ENCODE data around the gene DRD4. TPM values are rescaled to one million over a fixed set of nuclear protein-coding genes. Genes with fewer than 3 reads are reported as not detected.

Gene DRD4
- total and polyA plus RNA-seq, 2 of the 8 experiments (the other 6 are each of a cell fraction or from before 2014, with no cell fraction given): 3.4 to 4.9 TPM

GRCh38 chr11:643366-643765 is 6.3 kb downstream of the DRD4 start:
- peaks cover 10% of the 10 kb centered on the region; the same call in 1 of the 2 replicates for H3K23me2 ChIP-seq (ENCODE audit: low read depth, low read length)
- no peak overlapping the region for H2AFZ ChIP-seq (ENCODE audit: low read length)
- H3K27me3 ChIP-seq (replicated peaks in 1 of 4; ENCODE audit: control insufficient read depth in 3 of 4, extremely low read depth in 1 of 4, insufficient read depth in 3 of 4, low read length in 3 of 4): peaks cover 0 to 18% (median 14%) of the 10 kb centered on the region in 4 experiments; a peak in 6 of 7 replicates
- no peak overlapping the region for H2BK120ac ChIP-seq (replicated peaks; ENCODE audit: low read depth, low read length)
- no peaks in the 10 kb centered on the region; a peak in 1 of 4 replicates for H3K9me3 ChIP-seq (ENCODE audit: insufficient read depth in 2 of 2, low read depth in 1 of 2, low read length in 1 of 2)
- ChIA-PET POLR2A (ENCODE audit: partially characterized antibody) (no interaction called here), CTCF (ENCODE audit: partially characterized antibody) (interaction anchor here (1.3 kb wide), 1 partner anchor 80 kb away, joined by 3 read pairs; no protein-coding TSS in a partner anchor)
- H2BK12ac ChIP-seq (ENCODE audit: low read depth, low read length): no peak overlapping the region
- H2AK5ac ChIP-seq (ENCODE audit: low read depth, low read length): no peak overlapping the region
- 93% methylated on average over 9 of the region's 9 CpGs; no CpG with 5 or more reads in 1 of the 2 experiments for WGBS, 2 experiments (ENCODE audit: extremely low coverage in 1 of 2, insufficient coverage in 1 of 2, insufficient read length in 1 of 2, insufficient replicate concordance in 2 of 2, low coverage in 1 of 2, low lambda C conversion rate in 2 of 2, missing lambda C conversion rate in 1 of 2)
- DNase-seq (ENCODE audit: low read depth in 1 of 2, low spot score in 2 of 2): no peak
- H3K27ac ChIP-seq (ENCODE audit: low read depth, low read length): no peak overlapping the region; the same call in 1 of the 2 replicates
- no peak overlapping the region for H4K8ac ChIP-seq (ENCODE audit: extremely low read depth, insufficient read depth, low read length)
- no peak overlapping the region for H4K5ac ChIP-seq (ENCODE audit: insufficient read length, low read depth, low read length)
- no peaks in the 10 kb centered on the region for H3K79me2 ChIP-seq (ENCODE audit: control insufficient read depth in 1 of 2, insufficient read depth in 2 of 2, low read length in 2 of 2)
- no peak overlapping the region for H3K56ac ChIP-seq (replicated peaks; ENCODE audit: insufficient read length, low read depth, low read length)
- no peak for FAIRE-seq
- no peak overlapping the region for H3K4ac ChIP-seq (replicated peaks; ENCODE audit: insufficient read length, low read depth, low read length)
- no peak overlapping the region for H4K91ac ChIP-seq (replicated peaks; ENCODE audit: insufficient read length, low read length)
- no peaks in the 10 kb centered on the region for H3K79me1 ChIP-seq (ENCODE audit: low read depth, low read length)
- H3K36me3 ChIP-seq (ENCODE audit: control insufficient read depth in 2 of 4, insufficient read depth in 4 of 4, low read length in 3 of 4): peaks cover 0 to 3% (median 0%) of the 10 kb centered on the region in 4 experiments; a peak in 1 of 8 replicates
- peaks cover 0 to 16% (median 10%) of the 10 kb centered on the region in 4 experiments; a peak in 6 of 7 replicates for H3K4me1 ChIP-seq (replicated peaks in 1 of 4; ENCODE audit: control insufficient read depth in 3 of 4, insufficient read depth in 4 of 4, low read length in 3 of 4)
- no peak overlapping the region for H3K4me3 ChIP-seq (ENCODE audit: extremely low read depth in 1 of 4, insufficient read depth in 2 of 4, low read depth in 3 of 4, low read length in 4 of 4)
- H2BK15ac ChIP-seq (ENCODE audit: low read length): no peak overlapping the region
- H4K20me1 ChIP-seq (replicated peaks in 1 of 2; ENCODE audit: control insufficient read depth in 1 of 2, insufficient read depth in 2 of 2, low read length in 2 of 2): peaks cover 0 to 8% of the 10 kb centered on the region in 2 experiments
- H3K9ac ChIP-seq (replicated peaks in 1 of 4; ENCODE audit: extremely low read depth in 1 of 4, low read depth in 3 of 4, low read length in 3 of 4): no peak overlapping the region
- no peak overlapping the region for H3K4me2 ChIP-seq (ENCODE audit: insufficient read depth in 1 of 2, low read depth in 2 of 2, low read length in 2 of 2)
- TF ChIP-seq YY1 (IDR thresholded peaks at IDR 0.05; ENCODE audit: low read depth, low read length) (no peak), CEBPB (IDR thresholded peaks at IDR 0.05; ENCODE audit: low read depth, low read length) (no peak), TCF12 (IDR thresholded peaks at IDR 0.05; ENCODE audit: low read depth, low read length) (no peak), TAF7 (optimal IDR thresholded peaks at IDR 0.05; ENCODE audit: borderline replicate concordance, low read depth, low read length) (no peak)
- H3K23ac ChIP-seq (ENCODE audit: insufficient read length): no peak overlapping the region
- no peak overlapping the region for H2BK20ac ChIP-seq (ENCODE audit: low read length)
- no peak overlapping the region for H3K14ac ChIP-seq (ENCODE audit: insufficient read length)
- no peak overlapping the region; the same call in 1 of the 2 replicates for H3K18ac ChIP-seq (ENCODE audit: extremely low read depth, low read length)
- no peak overlapping the region for H2BK5ac ChIP-seq (ENCODE audit: low read depth, low read length)

All from H1 (cell line).